Measurements from ENCODE around the gene LRRC14B.

The LRRC14B gene

DNA sequence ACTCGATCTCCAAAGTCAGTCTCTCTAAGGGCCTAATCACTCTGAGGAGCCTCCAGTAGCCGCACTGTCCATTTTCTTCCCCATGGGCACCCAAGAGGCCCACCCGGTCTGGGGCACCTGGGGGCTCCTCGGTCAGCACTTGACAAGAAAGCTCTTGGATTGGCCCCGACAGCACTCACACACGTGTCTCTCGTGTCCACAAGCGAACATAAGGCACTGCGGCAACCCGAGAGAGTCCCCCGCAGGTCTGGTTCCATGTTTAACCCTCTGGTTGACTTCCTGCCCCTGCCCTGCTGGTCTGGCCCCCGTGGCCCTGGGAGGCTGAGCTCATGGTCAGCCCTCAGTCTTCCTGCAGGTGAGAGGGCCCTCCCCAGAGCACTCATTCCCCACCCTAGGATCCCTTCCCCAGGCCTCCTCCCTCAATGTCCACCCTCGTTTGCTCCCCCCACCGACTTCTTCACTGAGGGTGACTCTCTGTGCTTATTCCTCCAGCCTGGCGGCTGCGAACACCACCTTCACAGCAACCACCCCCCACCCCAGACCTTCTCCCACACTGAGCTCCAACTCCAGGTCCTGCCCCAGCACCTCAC, 16.3 kb upstream of the LRRC14B start:
- H3K4me3 ChIP-seq (ENCODE audit: low read depth, low read length) = no peak overlapping the region
- TF ChIP-seq, protein P1, sequence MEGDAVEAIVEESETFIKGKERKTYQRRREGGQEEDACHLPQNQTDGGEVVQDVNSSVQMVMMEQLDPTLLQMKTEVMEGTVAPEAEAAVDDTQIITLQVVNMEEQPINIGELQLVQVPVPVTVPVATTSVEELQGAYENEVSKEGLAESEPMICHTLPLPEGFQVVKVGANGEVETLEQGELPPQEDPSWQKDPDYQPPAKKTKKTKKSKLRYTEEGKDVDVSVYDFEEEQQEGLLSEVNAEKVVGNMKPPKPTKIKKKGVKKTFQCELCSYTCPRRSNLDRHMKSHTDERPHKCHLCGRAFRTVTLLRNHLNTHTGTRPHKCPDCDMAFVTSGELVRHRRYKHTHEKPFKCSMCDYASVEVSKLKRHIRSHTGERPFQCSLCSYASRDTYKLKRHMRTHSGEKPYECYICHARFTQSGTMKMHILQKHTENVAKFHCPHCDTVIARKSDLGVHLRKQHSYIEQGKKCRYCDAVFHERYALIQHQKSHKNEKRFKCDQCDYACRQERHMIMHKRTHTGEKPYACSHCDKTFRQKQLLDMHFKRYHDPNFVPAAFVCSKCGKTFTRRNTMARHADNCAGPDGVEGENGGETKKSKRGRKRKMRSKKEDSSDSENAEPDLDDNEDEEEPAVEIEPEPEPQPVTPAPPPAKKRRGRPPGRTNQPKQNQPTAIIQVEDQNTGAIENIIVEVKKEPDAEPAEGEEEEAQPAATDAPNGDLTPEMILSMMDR (IDR thresholded peaks at IDR 0.05; ENCODE audit: borderline replicate concordance, insufficient read depth, low read depth, low read length) = no peak

DNA sequence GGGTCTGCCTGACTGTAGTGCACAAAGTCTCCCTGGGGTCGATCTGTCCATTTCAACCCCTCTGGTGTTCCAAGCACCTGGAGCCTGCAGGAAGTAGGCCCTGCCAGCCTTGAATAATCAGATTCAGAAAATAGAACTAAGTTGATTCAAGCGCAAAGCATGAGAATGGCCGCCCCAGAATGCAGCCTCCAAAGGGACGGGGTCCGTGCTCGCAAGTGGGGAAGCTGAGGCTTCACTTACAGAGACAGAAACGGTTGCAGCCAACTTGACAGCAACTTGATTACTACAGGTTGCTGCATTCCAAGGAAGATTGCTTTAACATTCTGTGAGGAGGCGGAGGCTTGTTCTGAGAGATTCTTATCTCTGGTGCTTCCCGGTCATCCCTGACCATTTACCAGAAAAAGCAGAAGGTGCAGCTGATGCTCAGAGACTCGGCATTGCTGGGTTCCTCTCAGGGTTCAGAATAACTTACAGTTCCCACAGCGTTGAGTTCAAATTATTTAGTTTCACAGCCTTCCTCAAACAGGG, 14.9 kb upstream of the LRRC14B start:
- TF ChIP-seq, protein P1 (IDR thresholded peaks at IDR 0.05; ENCODE audit: borderline replicate concordance, insufficient read depth, low read depth, low read length) = no peak
- no peak overlapping the region for H3K4me3 ChIP-seq (ENCODE audit: low read depth, low read length)

DNA sequence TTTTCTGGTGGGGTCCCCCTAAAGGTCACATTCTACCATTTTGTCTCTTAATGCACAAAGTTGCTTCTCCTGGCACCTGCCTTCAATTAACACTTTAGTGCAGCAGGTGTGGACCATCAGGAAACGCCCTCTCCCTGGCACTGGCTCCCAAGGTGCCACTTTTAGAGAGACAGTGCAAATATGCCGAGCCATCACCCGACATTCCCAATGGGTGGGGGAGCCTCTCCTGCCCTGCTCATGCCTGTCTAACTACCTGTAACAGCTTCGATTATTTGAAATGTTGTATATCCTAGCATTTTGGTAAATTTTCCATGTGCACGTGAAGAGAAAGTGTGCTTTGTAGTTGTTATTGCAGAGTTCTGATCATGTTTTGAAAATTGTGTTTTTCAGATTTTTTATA, 13.2 kb upstream of the LRRC14B start:
- no peak overlapping the region for H3K4me3 ChIP-seq (ENCODE audit: low read depth, low read length)
- TF ChIP-seq, protein P1 (IDR thresholded peaks at IDR 0.05; ENCODE audit: borderline replicate concordance, insufficient read depth, low read depth, low read length) = no peak

DNA sequence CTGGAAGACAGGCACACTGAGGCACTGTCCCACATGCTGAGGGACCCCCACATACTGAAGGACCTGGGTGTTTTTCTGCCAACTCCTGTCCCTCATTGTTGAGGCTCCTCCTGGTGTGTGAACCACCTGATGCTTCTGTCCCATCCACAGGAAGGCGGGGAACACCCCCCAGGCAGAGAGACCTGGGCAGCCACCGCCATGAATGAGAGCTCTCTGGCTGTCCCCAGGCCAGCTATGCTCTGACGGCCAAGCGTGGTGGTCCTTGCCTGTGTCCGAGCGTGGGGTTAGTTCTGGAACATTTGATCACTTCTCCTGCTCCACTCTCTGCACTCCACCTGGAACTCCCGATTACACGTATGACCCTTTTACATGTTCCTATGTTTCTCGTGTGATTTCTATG, 11.9 kb upstream of the LRRC14B start:
- no peak overlapping the region for H3K4me3 ChIP-seq (ENCODE audit: low read depth, low read length)
- TF ChIP-seq, protein P1 (IDR thresholded peaks at IDR 0.05; ENCODE audit: borderline replicate concordance, insufficient read depth, low read depth, low read length) = no peak

DNA sequence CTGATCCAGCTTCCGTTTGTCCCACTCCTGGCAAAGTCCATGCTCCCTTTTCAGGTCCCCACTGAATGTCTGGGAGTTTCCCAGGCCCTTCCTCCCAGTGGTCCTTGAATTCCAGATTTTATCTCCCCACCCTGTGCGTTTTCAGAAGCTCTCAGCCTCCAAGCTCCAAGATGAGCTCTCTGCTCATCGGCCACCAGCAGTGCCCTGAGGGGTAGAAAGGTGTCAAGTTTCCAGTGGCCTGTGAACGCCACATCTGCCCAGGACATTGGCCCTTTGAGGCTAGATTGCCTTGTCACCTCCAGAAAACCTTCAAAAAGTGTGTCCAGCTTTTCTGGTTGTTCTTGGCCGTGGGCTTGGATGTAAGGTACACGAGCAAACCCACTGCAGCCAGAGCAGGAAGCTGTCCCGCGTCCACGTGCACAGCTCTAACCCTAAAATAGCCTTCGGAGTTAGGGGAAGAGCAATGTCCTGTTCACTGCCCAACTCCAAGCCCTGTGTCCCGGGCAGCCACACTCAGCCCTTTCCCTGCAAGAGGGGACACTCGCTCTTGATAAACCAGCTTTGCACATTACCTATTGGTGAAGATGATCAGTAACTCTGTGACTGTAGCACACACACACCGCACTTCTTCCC, 10.9 kb upstream of the LRRC14B start:
- no peak overlapping the region for H3K4me3 ChIP-seq (ENCODE audit: low read depth, low read length)
- TF ChIP-seq, protein P1 (IDR thresholded peaks at IDR 0.05; ENCODE audit: borderline replicate concordance, insufficient read depth, low read depth, low read length) = no peak

DNA sequence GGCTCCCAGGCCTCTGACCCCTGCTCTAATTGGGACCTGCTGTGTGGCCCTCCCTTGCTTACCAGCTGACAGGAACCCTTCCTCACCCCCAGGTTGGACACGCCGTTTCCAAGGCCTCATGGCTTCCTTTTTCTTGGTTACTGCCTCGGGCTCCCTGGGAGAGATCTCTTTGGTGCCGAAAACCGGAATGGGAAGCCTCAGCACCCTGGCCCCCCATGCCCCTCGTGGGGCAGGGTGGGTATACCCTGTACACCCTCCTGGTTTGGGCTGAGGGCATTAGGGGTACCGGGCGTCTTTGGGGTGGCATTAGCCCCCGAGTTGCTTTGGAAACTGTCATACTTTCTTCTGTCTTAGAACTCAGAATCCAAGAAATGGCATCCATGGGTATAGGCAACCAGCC, 10.1 kb upstream of the LRRC14B start:
- no peak overlapping the region for H3K4me3 ChIP-seq (ENCODE audit: low read depth, low read length)
- TF ChIP-seq, protein P1 (IDR thresholded peaks at IDR 0.05; ENCODE audit: borderline replicate concordance, insufficient read depth, low read depth, low read length) = no peak

DNA sequence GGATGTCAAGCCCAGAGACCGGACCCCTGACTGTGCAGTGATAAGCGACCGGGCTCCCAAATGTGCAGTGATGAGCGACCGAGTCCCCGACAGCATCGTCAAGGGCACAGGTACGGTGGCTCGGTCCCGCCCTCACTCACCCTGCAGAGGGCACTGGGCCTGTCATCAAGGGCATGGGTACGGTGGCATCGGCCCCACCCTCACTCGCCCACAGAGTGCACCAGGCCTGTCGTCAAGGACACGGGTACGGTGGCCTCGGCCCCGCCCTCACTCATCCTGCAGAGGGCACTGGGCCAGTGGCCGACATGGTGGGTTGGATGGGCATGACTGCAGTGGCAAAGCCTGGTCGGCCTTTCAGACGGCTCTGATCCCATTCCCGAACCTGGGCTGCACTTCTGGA, 9.7 kb upstream of the LRRC14B start:
- TF ChIP-seq, protein P1 (IDR thresholded peaks at IDR 0.05; ENCODE audit: borderline replicate concordance, insufficient read depth, low read depth, low read length) = no peak
- H3K4me3 ChIP-seq (ENCODE audit: low read depth, low read length) = no peak overlapping the region
